Type B pancreatic cell (in vitro differentiated cells): ENCODE data around the gene GCM1. TPM values are rescaled to one million over a fixed set of nuclear protein-coding genes. Genes with fewer than 3 reads are reported as not detected.

Experiments used
- DNase-seq: peaks from one replicate; pipeline ENCODE4 v3.0.0; 2021; ENCODE audit warnings: mixed read lengths; ENCODE audit not compliant: unreplicated experiment; ENCODE audit errors: extremely low spot score
- H3K27ac Mint-ChIP-seq: 2 replicates; pipeline ENCODE4 v1.8.0; 2021; ENCODE audit warnings: mild to moderate bottlenecking, mixed read lengths
- H3K27me3 Mint-ChIP-seq: 2 replicates; pipeline ENCODE4 v1.8.0; 2021; ENCODE audit warnings: mixed read lengths
- H3K36me3 Mint-ChIP-seq: 2 replicates; pipeline ENCODE4 v1.8.0; 2021; ENCODE audit warnings: mixed read lengths
- H3K4me1 Mint-ChIP-seq: one replicate; pipeline ENCODE4 v1.8.0; 2021; ENCODE audit warnings: mixed read lengths; ENCODE audit not compliant: unreplicated experiment
- H3K4me3 Mint-ChIP-seq: 2 replicates; pipeline ENCODE4 v1.8.0; 2021; ENCODE audit warnings: mild to moderate bottlenecking, mixed read lengths
- H3K9me3 Mint-ChIP-seq: 2 replicates; pipeline ENCODE4 v1.8.0; 2021; ENCODE audit warnings: mixed read lengths
- CTCF ChIP-seq: fragments of 200-600 bp; sonication (generic); conservative IDR thresholded peaks from 2 replicates; pipeline ENCODE4 v1.5.0; 2021; ENCODE audit warnings: antibody characterized with exemption, mild to moderate bottlenecking
- total RNA-seq: library from RNA; stranded (reverse); gene quantifications from 2 replicates; pipeline ENCODE4 v1.2.1, GENCODE V29; 2021; ENCODE audit warnings: low replicate concordance

The GCM1 gene
- total RNA-seq, 1 donor from 2014 or later = not detected

- no peak for TF ChIP-seq CTCF
- no peak for DNase-seq
- H3K27ac Mint-ChIP-seq = no peak overlapping the region
- no peaks in the 10 kb centered on the region for H3K27me3 Mint-ChIP-seq
- peaks cover under 1% of the 10 kb centered on the region for H3K4me1 Mint-ChIP-seq
- H3K36me3 Mint-ChIP-seq = no peaks in the 10 kb centered on the region
- H3K9me3 Mint-ChIP-seq = no peaks in the 10 kb centered on the region
- no peak overlapping the region for H3K4me3 Mint-ChIP-seq
These were observed 23.8 kb upstream of the GCM1 start for GRCh38 chr6:53172468-53172803.

DNA sequence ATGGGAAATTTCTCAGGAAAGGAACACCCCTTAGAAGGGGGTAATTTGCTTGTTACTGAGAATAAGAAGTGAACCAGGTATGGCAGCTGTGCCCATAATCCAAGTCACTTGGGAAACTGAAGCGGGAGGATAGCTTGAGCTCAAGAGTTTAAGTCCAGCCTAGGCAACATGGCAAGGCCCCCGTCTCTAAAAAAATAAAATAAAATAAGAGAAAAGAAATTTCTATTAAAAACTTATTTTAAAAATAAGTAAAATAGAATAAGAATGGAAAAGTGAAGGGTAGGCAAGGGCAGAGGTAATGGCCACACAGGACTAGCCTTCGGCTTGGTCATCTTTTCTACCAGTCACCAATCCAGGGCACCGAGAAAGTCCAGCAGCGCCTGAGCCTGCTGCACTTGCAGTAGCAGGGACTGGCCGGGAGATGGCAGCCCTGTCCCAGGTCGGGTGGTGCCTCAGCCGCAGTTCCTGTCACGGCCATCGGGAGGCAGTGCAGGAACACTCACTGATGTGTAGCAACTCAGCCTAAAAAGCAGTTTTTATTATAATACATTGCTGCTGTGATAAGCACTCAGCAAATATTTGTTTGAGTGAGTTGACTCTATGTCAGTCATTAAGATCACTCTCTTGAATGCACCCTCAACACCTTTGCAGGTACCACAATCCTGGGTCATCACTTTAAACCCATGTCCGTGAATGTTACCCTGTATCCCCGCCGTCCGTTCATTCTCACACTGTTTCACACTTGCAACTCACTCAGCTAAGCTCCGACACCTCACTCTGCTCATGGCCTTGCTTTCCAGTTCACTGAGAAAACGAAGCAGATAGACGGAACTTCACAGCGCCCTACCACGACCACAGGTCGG lies 23.2 kb upstream of the GCM1 start:
- no peak overlapping the region for H3K4me3 Mint-ChIP-seq
- no peaks in the 10 kb centered on the region for H3K9me3 Mint-ChIP-seq
- H3K4me1 Mint-ChIP-seq = peaks cover 4% of the 10 kb centered on the region
- no peak overlapping the region for H3K27ac Mint-ChIP-seq
- peak; percentile 100 for TF ChIP-seq CTCF
- no peaks in the 10 kb centered on the region for H3K36me3 Mint-ChIP-seq
- H3K27me3 Mint-ChIP-seq = no peaks in the 10 kb centered on the region
- peak; percentile 94 for DNase-seq

DNA sequence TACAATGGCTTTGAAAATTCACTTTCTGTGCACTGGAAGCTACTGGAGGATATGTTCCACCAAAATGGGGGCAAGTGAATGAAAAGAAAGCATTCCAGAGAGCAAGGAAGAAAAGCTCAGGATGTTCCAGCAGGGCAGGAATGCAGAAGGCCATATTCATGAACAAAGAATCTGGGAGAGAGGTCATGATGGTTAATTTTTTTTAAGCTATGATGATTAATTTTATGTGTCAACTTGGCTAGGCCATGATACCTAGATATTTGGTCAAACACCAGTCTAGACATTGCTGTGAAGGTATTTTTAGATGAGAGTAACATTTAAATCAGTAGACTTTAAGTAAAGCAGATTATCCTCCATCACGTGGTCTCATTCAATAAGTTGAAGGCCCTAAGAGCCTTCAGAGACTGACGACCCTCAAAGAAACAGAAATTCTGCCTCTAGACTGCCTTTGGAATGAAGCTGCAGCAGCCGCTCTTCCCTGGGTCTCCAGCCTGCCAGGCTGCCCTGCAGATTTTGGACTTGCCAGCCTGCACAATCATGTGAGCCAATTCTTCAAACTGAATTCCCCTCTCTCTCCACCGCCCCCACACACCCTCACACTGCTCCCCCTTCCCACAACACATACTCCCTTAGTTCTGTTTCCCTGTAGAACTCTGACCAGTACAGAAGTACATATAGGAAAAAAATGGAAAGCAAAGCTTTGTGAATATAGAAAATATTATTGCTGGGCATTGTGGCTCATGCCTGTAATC lies 20.1 kb upstream of the GCM1 start:
- Mint-ChIP-seq H3K36me3 (no peaks in the 10 kb centered on the region), H3K4me1 (peaks cover 4% of the 10 kb centered on the region), H3K4me3 (no peak overlapping the region), H3K9me3 (peaks cover 5% of the 10 kb centered on the region), H3K27ac (peak overlapping the region; percentile 11), H3K27me3 (no peaks in the 10 kb centered on the region)
- no peak for TF ChIP-seq CTCF
- DNase-seq = no peak

GRCh38 chr6:53165293-53165692 lies 16.7 kb upstream of the GCM1 start:
- Mint-ChIP-seq H3K4me1 (peaks cover 4% of the 10 kb centered on the region), H3K9me3 (peaks cover 5% of the 10 kb centered on the region), H3K27me3 (no peaks in the 10 kb centered on the region), H3K36me3 (no peaks in the 10 kb centered on the region), H3K4me3 (no peak overlapping the region), H3K27ac (no peak overlapping the region)
- no peak for TF ChIP-seq CTCF
- no peak for DNase-seq

- Mint-ChIP-seq H3K4me3 (no peak overlapping the region), H3K27me3 (no peaks in the 10 kb centered on the region), H3K4me1 (peaks cover 4% of the 10 kb centered on the region), H3K36me3 (no peaks in the 10 kb centered on the region), H3K27ac (no peak overlapping the region), H3K9me3 (peaks cover 5% of the 10 kb centered on the region)
- TF ChIP-seq CTCF = no peak
- DNase-seq = no peak
These were observed 14.0 kb upstream of the GCM1 start for GRCh38 chr6:53162606-53163005.
